ENCODE results near the gene GAD1. TPM values are rescaled to one million over a fixed set of nuclear protein-coding genes. Genes with fewer than 3 reads are reported as not detected.

GAD1 gene
- total RNA-seq, 1 donor from 2014 or later = 0.34 TPM

DNA sequence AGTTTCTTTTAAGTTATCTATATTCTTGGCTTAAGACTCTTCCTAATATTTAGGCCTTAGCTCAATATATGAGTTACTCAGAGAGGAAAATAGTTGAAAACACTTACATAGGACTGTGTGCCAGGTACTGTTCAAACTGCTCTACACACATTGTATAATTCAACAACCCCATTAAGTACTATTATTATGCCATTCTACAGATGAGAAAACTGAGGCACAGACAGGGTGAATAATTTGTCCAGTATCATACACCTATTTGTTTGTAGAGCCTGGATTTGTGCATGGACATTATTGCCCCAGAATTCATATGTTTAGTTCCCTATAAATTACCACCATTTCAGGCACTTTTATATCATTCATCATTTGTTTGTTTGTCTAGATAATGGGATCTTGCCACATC, 17.7 kb upstream of the GAD1 start:
- no peak overlapping the region for H3K4me3 Mint-ChIP-seq
- H3K4me1 Mint-ChIP-seq = no peaks in the 10 kb centered on the region
- TF ChIP-seq, protein P1, sequence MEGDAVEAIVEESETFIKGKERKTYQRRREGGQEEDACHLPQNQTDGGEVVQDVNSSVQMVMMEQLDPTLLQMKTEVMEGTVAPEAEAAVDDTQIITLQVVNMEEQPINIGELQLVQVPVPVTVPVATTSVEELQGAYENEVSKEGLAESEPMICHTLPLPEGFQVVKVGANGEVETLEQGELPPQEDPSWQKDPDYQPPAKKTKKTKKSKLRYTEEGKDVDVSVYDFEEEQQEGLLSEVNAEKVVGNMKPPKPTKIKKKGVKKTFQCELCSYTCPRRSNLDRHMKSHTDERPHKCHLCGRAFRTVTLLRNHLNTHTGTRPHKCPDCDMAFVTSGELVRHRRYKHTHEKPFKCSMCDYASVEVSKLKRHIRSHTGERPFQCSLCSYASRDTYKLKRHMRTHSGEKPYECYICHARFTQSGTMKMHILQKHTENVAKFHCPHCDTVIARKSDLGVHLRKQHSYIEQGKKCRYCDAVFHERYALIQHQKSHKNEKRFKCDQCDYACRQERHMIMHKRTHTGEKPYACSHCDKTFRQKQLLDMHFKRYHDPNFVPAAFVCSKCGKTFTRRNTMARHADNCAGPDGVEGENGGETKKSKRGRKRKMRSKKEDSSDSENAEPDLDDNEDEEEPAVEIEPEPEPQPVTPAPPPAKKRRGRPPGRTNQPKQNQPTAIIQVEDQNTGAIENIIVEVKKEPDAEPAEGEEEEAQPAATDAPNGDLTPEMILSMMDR (IDR thresholded peaks at IDR 0.05; ENCODE audit: unreplicated experiment) = no peak
- no peak overlapping the region for H3K27ac Mint-ChIP-seq
- no peak for DNase-seq (ENCODE audit: low spot score in 2 of 2, unreplicated experiment in 2 of 2)
- no peaks in the 10 kb centered on the region for H3K9me3 Mint-ChIP-seq
- H3K27me3 Mint-ChIP-seq (ENCODE audit: low read depth) = peaks cover 34% of the 10 kb centered on the region
- H3K36me3 Mint-ChIP-seq = no peaks in the 10 kb centered on the region

DNA sequence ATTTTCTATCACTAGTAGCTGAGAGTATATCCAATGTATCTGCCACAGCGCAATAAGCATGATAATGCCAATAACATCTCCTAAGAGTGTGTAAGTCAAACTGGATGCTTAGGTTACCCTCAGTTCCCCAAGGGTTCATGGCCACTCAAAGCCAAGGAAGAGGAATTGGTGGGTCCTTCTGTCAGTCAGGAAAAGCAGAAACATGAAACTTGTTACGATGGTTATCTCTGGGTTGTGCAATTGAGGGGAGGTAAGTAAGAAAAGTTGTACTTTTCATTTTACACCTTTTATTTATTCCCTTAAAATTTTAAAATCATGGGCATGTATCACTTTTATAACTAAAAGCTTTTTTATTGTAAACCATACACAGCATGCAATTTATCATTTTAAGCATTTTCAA, 10.1 kb upstream of the GAD1 start:
- no peak for DNase-seq (ENCODE audit: low spot score in 2 of 2, unreplicated experiment in 2 of 2)
- no peak overlapping the region for H3K27ac Mint-ChIP-seq
- H3K4me1 Mint-ChIP-seq = no peaks in the 10 kb centered on the region
- no peaks in the 10 kb centered on the region for H3K9me3 Mint-ChIP-seq
- H3K27me3 Mint-ChIP-seq (ENCODE audit: low read depth) = peaks cover 25% of the 10 kb centered on the region
- no peak overlapping the region for H3K4me3 Mint-ChIP-seq
- H3K36me3 Mint-ChIP-seq = no peaks in the 10 kb centered on the region
- TF ChIP-seq, protein P1 (IDR thresholded peaks at IDR 0.05; ENCODE audit: unreplicated experiment) = no peak

DNA sequence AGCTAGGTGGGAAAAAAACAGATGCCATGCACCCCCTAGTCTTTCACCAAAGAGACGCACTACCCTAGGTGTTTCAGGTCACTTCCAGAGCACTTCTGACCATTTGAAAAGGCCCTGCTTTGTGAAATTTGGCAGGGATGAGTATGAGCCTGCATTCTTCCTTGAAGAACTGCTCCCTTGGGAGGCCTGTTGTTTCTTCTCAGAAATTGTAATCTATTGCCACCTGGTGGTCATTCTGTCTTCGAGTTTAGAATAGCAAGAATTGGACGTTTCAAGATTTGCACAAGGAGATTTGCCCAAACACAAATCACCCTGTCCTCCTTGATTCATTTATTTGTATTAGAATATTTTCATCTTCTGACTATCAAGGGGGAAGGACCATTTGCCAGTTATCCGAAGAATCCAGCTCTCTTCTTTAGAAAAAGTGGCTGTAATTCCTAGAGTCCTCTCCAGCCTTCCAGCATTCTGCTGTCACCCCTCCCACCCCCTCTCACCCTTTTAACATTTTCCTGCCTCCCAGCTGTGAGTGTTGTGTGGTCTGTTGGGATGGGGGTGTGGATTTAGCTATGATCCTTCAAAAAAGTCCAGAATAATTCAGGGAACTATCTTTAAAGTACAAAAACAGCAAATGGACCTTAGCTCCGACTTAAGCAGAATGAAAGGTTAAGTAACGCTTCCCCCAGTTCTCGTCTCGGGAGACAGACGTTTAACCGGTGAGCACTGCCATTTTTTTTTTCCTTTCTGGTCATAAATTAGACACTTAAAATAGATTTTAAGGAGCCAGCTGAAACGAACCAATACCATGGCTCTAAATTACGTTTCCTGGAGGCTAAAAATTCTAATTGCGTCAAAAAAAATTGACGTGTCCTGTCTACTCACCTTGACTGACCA, 3.7 kb upstream of the GAD1 start:
- H3K9me3 Mint-ChIP-seq = no peaks in the 10 kb centered on the region
- no peak overlapping the region for H3K27ac Mint-ChIP-seq
- TF ChIP-seq, protein P1 (IDR thresholded peaks at IDR 0.05; ENCODE audit: unreplicated experiment) = peak; percentile 88

DNA sequence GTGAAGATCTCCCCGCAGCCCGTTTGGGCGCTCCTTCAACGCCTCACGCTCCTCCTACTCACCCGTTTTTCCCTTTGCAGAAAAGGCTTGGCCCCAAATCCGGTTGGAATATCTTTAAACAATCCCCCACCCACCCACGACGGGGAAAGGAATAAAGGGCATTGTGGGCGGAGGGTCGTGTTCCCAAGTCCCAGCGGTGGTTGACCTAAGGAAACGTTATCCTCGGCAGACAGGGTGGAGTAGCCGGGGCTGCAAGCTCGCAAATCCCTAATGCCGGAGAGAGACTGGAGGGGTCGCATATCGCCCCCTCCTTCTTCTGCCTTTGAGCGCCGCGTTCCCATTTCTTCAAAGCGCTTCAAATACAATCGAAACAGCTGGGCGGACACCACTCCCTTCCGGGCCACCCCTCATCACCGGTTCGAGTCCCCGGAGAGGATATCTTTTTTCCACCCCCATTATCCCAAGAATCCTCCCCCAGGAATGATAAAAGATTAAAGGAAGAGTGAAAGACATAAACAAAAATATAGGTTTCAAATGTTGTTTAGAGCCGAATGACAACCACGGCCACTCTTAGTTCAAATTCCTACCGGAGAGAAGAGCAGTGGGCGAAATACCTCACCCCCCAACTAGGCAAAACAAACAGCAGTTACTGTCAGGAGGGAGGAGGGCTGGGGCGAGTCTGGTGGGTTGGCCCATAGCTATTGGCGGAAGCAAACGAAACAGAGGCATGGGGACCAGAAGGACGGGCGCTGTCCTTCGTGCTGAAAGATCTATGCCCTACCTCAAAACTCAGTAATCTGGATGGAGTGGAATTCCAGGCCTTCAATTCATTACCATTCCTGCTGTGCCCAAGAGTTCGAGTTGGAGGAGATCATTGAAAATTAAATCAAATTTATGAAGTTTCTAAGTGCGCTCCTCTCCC, 2.8 kb upstream of the GAD1 start:
- Mint-ChIP-seq H3K36me3 (no peaks in the 10 kb centered on the region), H3K27ac (no peak overlapping the region), H3K4me1 (peaks cover 32% of the 10 kb centered on the region), H3K4me3 (no peak overlapping the region), H3K27me3 (ENCODE audit: low read depth) (peaks cover 82% of the 10 kb centered on the region), H3K9me3 (no peaks in the 10 kb centered on the region)
- TF ChIP-seq, protein P1 (IDR thresholded peaks at IDR 0.05; ENCODE audit: unreplicated experiment) = no peak
- no peak for DNase-seq (ENCODE audit: low spot score in 2 of 2, unreplicated experiment in 2 of 2)

More for the DNA sequence above, 3.7 kb upstream of the GAD1 start:
- H3K36me3 Mint-ChIP-seq = no peaks in the 10 kb centered on the region
- H3K27me3 Mint-ChIP-seq (ENCODE audit: low read depth) = peaks cover 76% of the 10 kb centered on the region
- no peak for DNase-seq (ENCODE audit: low spot score in 2 of 2, unreplicated experiment in 2 of 2)
- peaks cover 25% of the 10 kb centered on the region for H3K4me1 Mint-ChIP-seq
- no peak overlapping the region for H3K4me3 Mint-ChIP-seq

DNA sequence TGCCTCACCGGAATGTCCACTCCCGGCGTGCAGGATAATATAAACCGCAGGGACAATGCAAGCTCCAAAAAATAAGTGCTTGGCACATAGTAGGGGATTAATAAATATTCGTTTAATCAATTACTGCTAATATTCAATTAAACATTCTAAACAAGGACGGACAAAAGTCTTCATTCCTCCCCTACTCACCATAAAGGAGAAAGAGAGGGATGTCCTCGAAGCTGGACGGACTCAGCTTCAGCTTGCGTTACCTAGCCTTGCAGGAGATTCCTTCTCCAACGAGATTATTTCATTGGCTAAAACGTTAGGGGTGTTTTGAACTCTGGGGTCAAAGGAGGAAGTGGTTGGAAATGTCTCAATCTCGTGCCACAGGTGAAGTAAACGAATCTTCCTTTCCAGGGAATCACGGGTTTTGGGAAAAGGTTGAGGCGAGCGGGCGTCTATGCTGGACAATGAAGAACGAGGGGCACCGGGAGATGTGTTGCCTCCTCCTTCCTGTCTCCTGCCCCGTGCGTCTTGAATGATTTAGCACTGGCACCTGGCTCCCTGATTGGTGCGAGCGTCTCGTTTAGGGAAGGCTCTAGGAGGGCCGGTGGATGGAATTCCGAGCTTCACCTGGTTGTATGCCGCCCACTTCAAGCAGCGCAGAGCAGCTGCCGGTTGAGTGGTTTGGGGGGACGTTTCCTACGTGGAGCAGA, 2.0 kb upstream of the GAD1 start:
- no peak overlapping the region for H3K4me3 Mint-ChIP-seq
- H3K4me1 Mint-ChIP-seq = peaks cover 32% of the 10 kb centered on the region
- H3K9me3 Mint-ChIP-seq = no peaks in the 10 kb centered on the region
- H3K27ac Mint-ChIP-seq = no peak overlapping the region
- H3K27me3 Mint-ChIP-seq (ENCODE audit: low read depth) = peaks cover 82% of the 10 kb centered on the region
- no peaks in the 10 kb centered on the region for H3K36me3 Mint-ChIP-seq
- DNase-seq (ENCODE audit: low spot score in 2 of 2, unreplicated experiment in 2 of 2) = no peak
- TF ChIP-seq, protein P1 (IDR thresholded peaks at IDR 0.05; ENCODE audit: unreplicated experiment) = no peak

All from mesothelial cell of epicardium (in vitro differentiated cells).